Endothelial cell of umbilical vein (primary cell): ENCODE data around the gene OR5B2. TPM values are rescaled to one million over a fixed set of nuclear protein-coding genes. Genes with fewer than 3 reads are reported as not detected.

Source experiments
- BruUV-seq: library from RNA; stranded (reverse); fragments of 400-500 nt; replicated peaks from 2 replicates; lab custom pipeline; 2021; lab: Mats Ljungman, UMichigan
- CTCF ChIA-PET: fragments of 300-600, 350-600 bp; sonication (Branson Sonifier 250); formaldehyde crosslinking; loops from one replicate; lab custom pipeline; 2021; ENCODE audit warnings: antibody characterized with exemption, inconsistent platforms; lab: Charles Lee
- POLR2A ChIA-PET: fragments of 300-600, 350-600 bp; sonication (Branson Sonifier 250); formaldehyde crosslinking; loops from one replicate; lab custom pipeline; 2021; ENCODE audit warnings: antibody characterized with exemption, inconsistent platforms; lab: Charles Lee
- DNase-seq: peaks from one replicate; pipeline ENCODE4 v3.0.0-alpha.2; 2011; ENCODE audit warnings: low read depth, low spot score
- FAIRE-seq: peaks from 2 replicates; lab custom pipeline; 2011; peaks lifted over from hg19 to GRCh38; lab: Jason Lieb, UNC
- H2AFZ ChIP-seq: 2 replicates; pipeline ENCODE4 v1.6.0; 2012; ENCODE audit warnings: low read depth, low read length, control low read depth, inconsistent platforms
- H3K27ac ChIP-seq: 2 replicates; pipeline ENCODE4 v1.5.1; 2011; ENCODE audit warnings: low read depth, mild to moderate bottlenecking, control low read depth, low read length, moderate library complexity; ENCODE audit not compliant: insufficient read depth
- H3K27me3 ChIP-seq, 2 experiments: 2 replicates each; pipeline versions ENCODE4 v1.6.0 to v1.6.1; 2011; ENCODE audit warnings: low read length in 2 of 2, mixed read lengths in 1 of 2; ENCODE audit not compliant: control insufficient read depth in 2 of 2, insufficient read depth in 2 of 2
- H3K36me3 ChIP-seq, 2 experiments: 2 replicates in 1 of 2; 3 replicates in 1 of 2; pipeline ENCODE4 v1.5.1; 2011; ENCODE audit warnings: low read length in 2 of 2, mild to moderate bottlenecking in 1 of 2, moderate library complexity in 1 of 2; ENCODE audit not compliant: control insufficient read depth in 2 of 2, insufficient read depth in 2 of 2; ENCODE audit errors: extremely low read depth in 1 of 2
- H3K4me1 ChIP-seq: 3 replicates; pipeline ENCODE4 v1.5.1; 2011; ENCODE audit warnings: mild to moderate bottlenecking, low read length; ENCODE audit not compliant: control insufficient read depth, insufficient read depth; ENCODE audit errors: extremely low read depth
- H3K4me2 ChIP-seq: 2 replicates; pipeline ENCODE4 v1.6.1; 2011; ENCODE audit warnings: low read length, control low read depth, mixed read lengths; ENCODE audit not compliant: insufficient read depth
- H3K4me3 ChIP-seq, 3 experiments: fragments of 200-600 bp in 1 of 3; sonication (generic), shearing (Covaris generic) in 1 of 3; replicated peaks in 1 of 3; 2 replicates each; pipeline ENCODE4 v1.5.1; 2011 to 2016; ENCODE audit warnings: control low read depth in 3 of 3, low read length in 3 of 3, mild to moderate bottlenecking in 2 of 3, inconsistent platforms in 1 of 3, low read depth in 1 of 3, moderate library complexity in 1 of 3; ENCODE audit not compliant: insufficient read depth in 1 of 3
- H3K79me2 ChIP-seq: 2 replicates; pipeline ENCODE4 v1.6.0; 2012; ENCODE audit warnings: low read length, inconsistent platforms; ENCODE audit not compliant: control insufficient read depth, insufficient read depth
- H3K9ac ChIP-seq: replicated peaks from 2 replicates; pipeline ENCODE3; 2011; ENCODE audit warnings: low read length, control low read depth; ENCODE audit not compliant: insufficient read depth; ENCODE audit errors: extremely low read depth
- H3K9me1 ChIP-seq: replicated peaks from 3 replicates; pipeline ENCODE4 v1.6.0; 2011; ENCODE audit warnings: mild to moderate bottlenecking, low read length; ENCODE audit not compliant: control insufficient read depth, insufficient read depth; ENCODE audit errors: extremely low read depth
- H3K9me3 ChIP-seq: replicated peaks from 2 replicates; pipeline ENCODE4 v1.5.1; 2012; ENCODE audit warnings: low read length, inconsistent platforms; ENCODE audit not compliant: control insufficient read depth, insufficient read depth
- H4K20me1 ChIP-seq: replicated peaks from 2 replicates; pipeline ENCODE3; 2011; ENCODE audit warnings: mild to moderate bottlenecking, low read length; ENCODE audit not compliant: control insufficient read depth, insufficient read depth; ENCODE audit errors: extremely low read depth
- EZH2 ChIP-seq: IDR thresholded peaks from 2 replicates; pipeline ENCODE4 v1.6.1; 2012; ENCODE audit warnings: borderline replicate concordance, low read depth, mild to moderate bottlenecking, moderate library complexity, low read length, inconsistent platforms; ENCODE audit not compliant: severe bottlenecking
- FOS ChIP-seq: IDR thresholded peaks from 2 replicates; pipeline ENCODE4 v1.6.1; 2011; ENCODE audit warnings: mild to moderate bottlenecking, low read length, moderate library complexity, borderline replicate concordance; ENCODE audit not compliant: insufficient read depth
- GATA2 ChIP-seq: IDR thresholded peaks from 2 replicates; pipeline ENCODE4 v1.7.0; 2011; ENCODE audit warnings: low read depth, mild to moderate bottlenecking, moderate library complexity, mixed read lengths, low read length; ENCODE audit not compliant: insufficient read length, insufficient read depth
- JUN ChIP-seq: IDR thresholded peaks from 2 replicates; pipeline ENCODE4 v1.6.1; 2011; ENCODE audit warnings: borderline replicate concordance, low read depth; ENCODE audit not compliant: insufficient read length, insufficient read depth
- MYC ChIP-seq: IDR thresholded peaks from one replicate; pipeline ENCODE4 v1.6.1; 2011; ENCODE audit warnings: mild to moderate bottlenecking, low read depth, low read length
- POLR2A ChIP-seq: IDR thresholded peaks from 2 replicates; pipeline ENCODE4 v1.6.1; 2012; ENCODE audit warnings: low read depth, mild to moderate bottlenecking, control low read depth, low read length
- POLR2AphosphoS5 ChIP-seq: IDR thresholded peaks from 2 replicates; pipeline ENCODE4 v1.6.1; 2012; ENCODE audit warnings: low read depth, mild to moderate bottlenecking, control low read depth, low read length, moderate library complexity; ENCODE audit not compliant: insufficient read depth
- dilution Hi-C: fragments of 300-500 bp; cut with MboI; formaldehyde crosslinking; loops from one replicate; pipeline ENCODE4 v1.15.0; 2019; ENCODE audit warnings: low sequenced_read_pairs; ENCODE audit not compliant: extremely low pct_ligation_motif_present
- intact Hi-C: fragments of 100-400 bp; cut with micrococcal nuclease; formaldehyde crosslinking; loops from one replicate; pipeline ENCODE4 v1.10.0; 2022
- polyA plus RNA-seq, 4 experiments: library from polyadenylated mRNA; depleted of rRNA in 3 of 4; stranded (reverse) in 3 of 4; unstranded in 1 of 4; fragments of >200 nt; gene quantifications; 2 replicates each; pipeline versions ENCODE4 v1.2.1 to v1.2.3, GENCODE V29; 2011 to 2012; ENCODE audit warnings: missing spikeins in 1 of 4
- total RNA-seq: library from RNA; stranded (reverse); gene quantifications from 2 replicates; pipeline ENCODE4 v1.2.3, GENCODE V29; 2021
- TF ChIP-seq, protein P1 (sequence below), 2 donors: IDR thresholded peaks; 1 replicate in 1 of 2; 2 replicates in 1 of 2; pipeline ENCODE4 v1.5.1; 2011; ENCODE audit warnings: low read length in 2 of 2, mild to moderate bottlenecking in 2 of 2, moderate library complexity in 2 of 2, control low read depth in 1 of 2, inconsistent platforms in 1 of 2, low read depth in 1 of 2; ENCODE audit not compliant: insufficient read depth in 1 of 2; ENCODE audit errors: extremely low read depth in 1 of 2
- TF ChIP-seq, protein P2 (sequence below): IDR thresholded peaks from 2 replicates; pipeline ENCODE4 v1.6.1; 2011; ENCODE audit not compliant: insufficient read depth, insufficient read length

The OR5B2 gene
- total and polyA plus RNA-seq, 2 donors (not counting 3 experiments of a cell fraction or from before 2014, with no cell fraction given) = not detected

DNA sequence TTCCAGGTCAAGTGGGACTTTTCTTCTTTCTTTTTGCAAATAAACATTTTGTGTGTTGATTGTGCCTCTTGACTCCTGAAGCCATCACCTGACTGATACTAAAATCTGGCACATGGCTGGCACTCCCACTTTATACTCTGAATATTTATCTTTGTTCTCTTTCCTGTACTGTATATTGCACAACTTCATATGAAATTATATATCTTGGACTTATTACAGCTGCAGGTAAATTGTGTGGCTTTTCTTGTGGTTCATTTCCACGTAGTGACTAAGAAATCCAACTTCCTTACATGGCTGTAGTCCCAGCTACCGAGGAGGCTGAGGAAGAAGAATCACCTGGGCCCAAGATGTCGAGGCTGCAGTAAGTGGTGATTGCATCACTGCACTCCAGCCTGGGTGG lies 37.8 kb upstream of the OR5B2 start:
- CTCF ChIA-PET = interaction anchor here (0.7 kb wide), 1 partner anchor 10 kb away, joined by 3 read pairs; no protein-coding TSS in a partner anchor
- no TSS peak for BruUV-seq
- Histone ChIP-seq H3K27ac (no peak overlapping the region), H2AFZ (no peak overlapping the region), H3K9me1 (no peaks in the 10 kb centered on the region), H3K9ac (no peak overlapping the region), H3K36me3 (no peaks in the 10 kb centered on the region), H3K9me3 (no peaks in the 10 kb centered on the region), H4K20me1 (no peaks in the 10 kb centered on the region), H3K27me3 (no peaks in the 10 kb centered on the region), H3K79me2 (no peaks in the 10 kb centered on the region), H3K4me3 (no peak overlapping the region), H3K4me2 (no peak overlapping the region), H3K4me1 (no peaks in the 10 kb centered on the region)
- intact Hi-C loops = no loop called here
- dilution Hi-C loops = no loop called here
- TF ChIP-seq FOS (no peak), EZH2 (no peak), GATA2 (no peak), MYC (no peak), JUN (no peak), POLR2AphosphoS5 (no peak), POLR2A (no peak)
- TF ChIP-seq, protein P1, sequence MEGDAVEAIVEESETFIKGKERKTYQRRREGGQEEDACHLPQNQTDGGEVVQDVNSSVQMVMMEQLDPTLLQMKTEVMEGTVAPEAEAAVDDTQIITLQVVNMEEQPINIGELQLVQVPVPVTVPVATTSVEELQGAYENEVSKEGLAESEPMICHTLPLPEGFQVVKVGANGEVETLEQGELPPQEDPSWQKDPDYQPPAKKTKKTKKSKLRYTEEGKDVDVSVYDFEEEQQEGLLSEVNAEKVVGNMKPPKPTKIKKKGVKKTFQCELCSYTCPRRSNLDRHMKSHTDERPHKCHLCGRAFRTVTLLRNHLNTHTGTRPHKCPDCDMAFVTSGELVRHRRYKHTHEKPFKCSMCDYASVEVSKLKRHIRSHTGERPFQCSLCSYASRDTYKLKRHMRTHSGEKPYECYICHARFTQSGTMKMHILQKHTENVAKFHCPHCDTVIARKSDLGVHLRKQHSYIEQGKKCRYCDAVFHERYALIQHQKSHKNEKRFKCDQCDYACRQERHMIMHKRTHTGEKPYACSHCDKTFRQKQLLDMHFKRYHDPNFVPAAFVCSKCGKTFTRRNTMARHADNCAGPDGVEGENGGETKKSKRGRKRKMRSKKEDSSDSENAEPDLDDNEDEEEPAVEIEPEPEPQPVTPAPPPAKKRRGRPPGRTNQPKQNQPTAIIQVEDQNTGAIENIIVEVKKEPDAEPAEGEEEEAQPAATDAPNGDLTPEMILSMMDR (IDR thresholded peaks at IDR 0.05; ENCODE audit: extremely low read depth in 1 of 2, insufficient read depth in 1 of 2, low read depth in 1 of 2, low read length in 2 of 2) = no peak
- TF ChIP-seq, protein P2, sequence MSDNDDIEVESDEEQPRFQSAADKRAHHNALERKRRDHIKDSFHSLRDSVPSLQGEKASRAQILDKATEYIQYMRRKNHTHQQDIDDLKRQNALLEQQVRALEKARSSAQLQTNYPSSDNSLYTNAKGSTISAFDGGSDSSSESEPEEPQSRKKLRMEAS = no peak
- DNase-seq (no peak), FAIRE-seq (no peak)
- POLR2A ChIA-PET = no interaction called here
